Keratinocyte (primary cell): ENCODE data around the gene CA7.

Experiments used
- CTCF ChIP-seq, 3 experiments: IDR thresholded peaks in 1 of 3; conservative IDR thresholded peaks in 1 of 3; optimal IDR thresholded peaks in 1 of 3; 2 replicates in 2 of 3; 3 replicates in 1 of 3; pipeline versions ENCODE3 to v1.5.1; 2011; ENCODE audit warnings: low read length in 3 of 3, mild to moderate bottlenecking in 3 of 3, moderate library complexity in 2 of 3, control low read depth in 1 of 3, inconsistent platforms in 1 of 3; ENCODE audit not compliant: insufficient read depth in 2 of 3; ENCODE audit errors: extremely low read depth in 1 of 3
- EZH2 ChIP-seq: IDR thresholded peaks from one replicate; pipeline ENCODE4 v1.6.1; 2012; ENCODE audit warnings: inconsistent platforms, mild to moderate bottlenecking, low read length, moderate library complexity

GRCh38 chr16:66800856-66801255 is 43.4 kb upstream of the CA7 start:
- TF ChIP-seq CTCF (optimal IDR thresholded peaks at IDR 0.05 in 1 of 3, IDR thresholded peaks at IDR 0.05 in 1 of 3, conservative IDR thresholded peaks at IDR 0.05 in 1 of 3; ENCODE audit: extremely low read depth in 1 of 3, insufficient read depth in 2 of 3, low read length in 3 of 3), result no peak
- no peak for TF ChIP-seq EZH2
